Subcutaneous adipose tissue (tissue), 4 donors: ENCODE results near the gene MYL12A. TPM values are rescaled to one million over a fixed set of nuclear protein-coding genes. Genes with fewer than 3 reads are reported as not detected.

ENCODE experiments used
- total RNA-seq, 4 donors: library from RNA; depleted of rRNA; stranded (reverse); fragments of >200 nt; gene quantifications; one replicate each; pipeline ENCODE4 v1.1.0, GENCODE V29; 2016
- TF ChIP-seq, protein P1 (sequence below): fragments of 450-650 bp; IDR thresholded peaks from one replicate; pipeline ENCODE4 v1.5.1; 2016; ENCODE audit warnings: low read depth, mild to moderate bottlenecking, control low read depth, antibody characterized with exemption, moderate library complexity

Gene MYL12A
- total RNA-seq, 4 donors from 2014 or later: 491 to 829 (median 530) TPM

GRCh38 chr18:3212657-3213056, 34.9 kb upstream of the MYL12A start:
- TF ChIP-seq, protein P1, sequence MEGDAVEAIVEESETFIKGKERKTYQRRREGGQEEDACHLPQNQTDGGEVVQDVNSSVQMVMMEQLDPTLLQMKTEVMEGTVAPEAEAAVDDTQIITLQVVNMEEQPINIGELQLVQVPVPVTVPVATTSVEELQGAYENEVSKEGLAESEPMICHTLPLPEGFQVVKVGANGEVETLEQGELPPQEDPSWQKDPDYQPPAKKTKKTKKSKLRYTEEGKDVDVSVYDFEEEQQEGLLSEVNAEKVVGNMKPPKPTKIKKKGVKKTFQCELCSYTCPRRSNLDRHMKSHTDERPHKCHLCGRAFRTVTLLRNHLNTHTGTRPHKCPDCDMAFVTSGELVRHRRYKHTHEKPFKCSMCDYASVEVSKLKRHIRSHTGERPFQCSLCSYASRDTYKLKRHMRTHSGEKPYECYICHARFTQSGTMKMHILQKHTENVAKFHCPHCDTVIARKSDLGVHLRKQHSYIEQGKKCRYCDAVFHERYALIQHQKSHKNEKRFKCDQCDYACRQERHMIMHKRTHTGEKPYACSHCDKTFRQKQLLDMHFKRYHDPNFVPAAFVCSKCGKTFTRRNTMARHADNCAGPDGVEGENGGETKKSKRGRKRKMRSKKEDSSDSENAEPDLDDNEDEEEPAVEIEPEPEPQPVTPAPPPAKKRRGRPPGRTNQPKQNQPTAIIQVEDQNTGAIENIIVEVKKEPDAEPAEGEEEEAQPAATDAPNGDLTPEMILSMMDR: no peak

DNA sequence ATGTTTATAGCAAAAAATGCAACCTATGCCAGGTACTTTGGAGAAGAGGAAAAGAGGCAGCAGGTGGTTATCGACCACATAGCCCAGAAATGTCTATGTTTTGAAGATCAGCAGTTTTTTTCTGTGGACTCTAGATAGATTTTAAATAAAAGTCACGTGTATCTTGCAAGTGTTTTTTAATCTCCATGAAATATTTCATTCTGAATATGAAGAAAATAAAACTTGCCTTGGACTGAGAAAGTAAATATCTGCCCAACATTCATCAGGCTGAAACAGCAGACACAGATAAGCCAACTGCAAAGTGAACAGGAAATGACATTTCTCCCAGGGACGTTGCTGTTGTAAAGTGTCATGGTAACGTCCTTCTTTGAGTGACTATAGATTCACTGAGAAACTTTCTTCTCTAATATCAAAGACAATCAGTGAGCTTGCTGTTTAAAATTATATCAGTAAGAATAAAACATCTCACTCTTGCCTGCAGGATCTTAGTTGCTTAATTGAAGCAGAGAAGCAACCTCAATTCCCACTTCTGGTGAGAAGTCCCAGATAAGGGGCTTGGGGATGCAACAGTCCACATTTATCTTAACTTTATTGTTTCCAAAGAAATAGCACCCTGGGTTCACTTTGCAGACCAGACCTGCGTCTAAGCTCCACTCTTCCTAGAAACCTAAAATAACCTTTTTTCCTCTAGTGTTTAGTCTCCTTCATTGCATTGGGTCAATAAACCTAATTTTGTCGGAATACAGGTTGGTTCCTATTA, 34.1 kb upstream of the MYL12A start:
- TF ChIP-seq, protein P1: no peak

DNA sequence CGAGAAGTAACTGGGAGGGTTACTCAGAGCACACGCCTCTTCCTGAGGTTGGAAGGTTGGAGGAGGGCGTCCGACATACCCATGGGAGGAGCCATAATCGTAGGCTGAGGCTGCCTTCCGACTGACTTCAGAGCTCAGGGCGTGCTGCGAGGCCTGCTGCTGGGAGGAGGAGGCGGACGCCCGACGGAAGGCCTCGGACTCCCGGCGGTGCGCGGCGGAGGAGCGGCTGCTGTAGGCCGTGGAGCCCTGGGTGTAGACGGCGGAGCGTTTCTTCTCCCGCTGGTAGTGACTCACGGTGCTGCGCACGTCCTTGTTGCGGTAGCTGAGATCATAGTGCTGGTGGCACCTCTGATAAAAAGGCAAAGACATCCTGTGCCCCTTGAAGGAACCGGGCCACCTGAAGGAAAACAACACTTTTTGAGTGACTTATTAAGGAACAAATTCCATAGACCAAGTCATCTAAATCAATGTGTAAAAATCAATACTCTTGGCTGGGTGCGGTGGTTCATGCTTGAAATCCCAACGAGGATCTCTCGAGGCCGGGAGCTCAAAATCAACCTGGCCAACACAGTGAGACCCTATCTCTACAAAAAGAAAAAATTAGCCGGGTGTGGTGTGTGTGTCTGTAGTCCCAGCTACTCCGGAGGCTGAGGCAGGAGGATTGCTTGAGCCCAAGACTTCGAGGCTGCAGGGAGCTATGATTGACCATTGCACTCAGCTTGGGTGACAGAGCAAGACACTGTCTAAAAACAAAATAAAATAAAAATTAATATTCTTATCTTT, 32.6 kb upstream of the MYL12A start:
- TF ChIP-seq, protein P1: no peak

GRCh38 chr18:3216987-3217386, 30.6 kb upstream of the MYL12A start:
- TF ChIP-seq, protein P1: no peak

GRCh38 chr18:3217948-3218647, 29.5 kb upstream of the MYL12A start:
- TF ChIP-seq, protein P1: no peak

DNA sequence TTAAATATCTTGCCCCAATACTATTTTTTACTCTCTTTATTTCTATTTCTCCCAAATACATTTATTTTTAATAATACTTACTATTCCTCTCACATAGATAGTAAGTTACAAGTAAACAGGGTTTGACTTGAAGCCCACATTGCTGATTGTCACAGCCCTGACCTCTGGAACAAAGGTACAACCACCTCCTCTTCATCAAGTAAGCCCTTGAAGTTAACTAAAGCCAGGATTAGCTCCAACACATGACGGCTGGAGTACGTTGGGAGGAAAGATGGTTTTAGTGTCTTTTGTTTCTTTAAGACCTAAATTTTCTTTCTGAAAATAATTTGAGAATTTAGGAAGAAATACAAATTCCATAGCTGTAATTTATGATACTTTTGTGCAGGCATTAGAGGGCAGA, 28.8 kb upstream of the MYL12A start:
- TF ChIP-seq, protein P1: no peak

DNA sequence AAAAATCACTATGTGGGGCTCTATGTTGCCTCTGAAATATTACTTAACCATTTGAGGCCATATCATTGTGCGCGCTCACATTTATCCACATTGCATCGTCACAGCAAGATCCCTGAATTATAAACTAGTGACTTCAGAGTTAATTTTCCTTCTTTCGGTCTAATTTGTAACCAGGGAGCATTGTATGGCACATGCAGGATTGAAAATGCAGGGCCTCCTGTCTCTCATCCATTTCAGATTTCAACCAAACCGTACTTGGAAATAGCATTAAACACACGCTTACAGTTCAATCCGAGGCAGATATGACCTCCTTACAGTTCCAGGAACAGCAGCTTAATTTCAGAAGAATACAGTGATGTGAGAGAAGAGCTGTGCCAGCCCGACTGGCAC, 28.4 kb upstream of the MYL12A start:
- TF ChIP-seq, protein P1: no peak
